DOHH2 (cell line): ENCODE measurements around the gene WNT3A.

Experiments used
- H3F3A ChIP-seq: fragments of 200-600 bp; sonication (generic), shearing (Covaris generic); 2 replicates; pipeline ENCODE4 v1.6.0; 2016; ENCODE audit warnings: antibody characterized with exemption, mild to moderate bottlenecking; ENCODE audit not compliant: control insufficient read depth, insufficient read depth
- H3K27ac ChIP-seq: fragments of 200-600 bp; sonication (generic); 2 replicates; pipeline ENCODE4 v1.5.1; 2014; ENCODE audit warnings: low read depth, mild to moderate bottlenecking, low read length, moderate library complexity
- H3K27me3 ChIP-seq: fragments of 200-600 bp; sonication (generic); 2 replicates; pipeline ENCODE4 v1.6.1; 2014; ENCODE audit warnings: mild to moderate bottlenecking, low read length, mixed read lengths; ENCODE audit not compliant: control insufficient read depth
- H3K36me3 ChIP-seq: fragments of 200-600 bp; sonication (generic); 2 replicates; pipeline ENCODE4 v1.6.1; 2014; ENCODE audit warnings: mild to moderate bottlenecking, low read length, moderate library complexity, mixed read lengths; ENCODE audit not compliant: control insufficient read depth
- H3K4me1 ChIP-seq: fragments of 200-600 bp; sonication (generic); 2 replicates; pipeline ENCODE4 v1.6.1; 2014; ENCODE audit warnings: mild to moderate bottlenecking, low read length, mixed read lengths; ENCODE audit not compliant: control insufficient read depth
- H3K4me2 ChIP-seq: fragments of 200-600 bp; sonication (generic); 2 replicates; pipeline ENCODE4 v1.6.0; 2014; ENCODE audit warnings: mild to moderate bottlenecking, low read length, moderate library complexity
- H3K4me3 ChIP-seq: fragments of 200-600 bp; sonication (generic); 2 replicates; pipeline ENCODE4 v1.5.1; 2014; ENCODE audit warnings: mild to moderate bottlenecking, low read length, mixed read lengths
- H3K79me2 ChIP-seq: fragments of 200-600 bp; sonication (generic); 2 replicates; pipeline ENCODE4 v1.6.1; 2014; ENCODE audit warnings: mild to moderate bottlenecking, low read length, mixed read lengths; ENCODE audit not compliant: control insufficient read depth
- H3K9me2 ChIP-seq: fragments of 200-600 bp; sonication (generic); replicated peaks from 2 replicates; pipeline ENCODE4 v1.6.1; 2014; ENCODE audit warnings: mild to moderate bottlenecking, low read length, mixed read lengths; ENCODE audit not compliant: control insufficient read depth
- H3K9me3 ChIP-seq: fragments of 200-600 bp; sonication (generic); 2 replicates; pipeline ENCODE4 v1.6.1; 2014; ENCODE audit warnings: antibody characterized with exemption, low read length, mixed read lengths; ENCODE audit not compliant: control insufficient read depth, insufficient read depth
- H4K20me1 ChIP-seq: fragments of 200-600 bp; sonication (generic); 2 replicates; pipeline ENCODE4 v1.6.0; 2014; ENCODE audit warnings: low read depth, mild to moderate bottlenecking, antibody characterized with exemption, low read length, moderate library complexity; ENCODE audit not compliant: control insufficient read depth, insufficient read depth
- EZH2phosphoT487 ChIP-seq: fragments of 200-600 bp; sonication (generic); IDR thresholded peaks from 2 replicates; pipeline ENCODE4 v1.6.1; 2017; ENCODE audit warnings: borderline replicate concordance, mild to moderate bottlenecking, antibody characterized with exemption, low read length, moderate library complexity, mixed read lengths
- TF ChIP-seq, protein P1 (sequence below): fragments of 200-600 bp; sonication (generic); IDR thresholded peaks from one replicate; pipeline ENCODE4 v1.5.1; 2014; ENCODE audit warnings: antibody characterized with exemption, mild to moderate bottlenecking, low read depth, low read length; ENCODE audit not compliant: poor library complexity, severe bottlenecking

Gene WNT3A

DNA sequence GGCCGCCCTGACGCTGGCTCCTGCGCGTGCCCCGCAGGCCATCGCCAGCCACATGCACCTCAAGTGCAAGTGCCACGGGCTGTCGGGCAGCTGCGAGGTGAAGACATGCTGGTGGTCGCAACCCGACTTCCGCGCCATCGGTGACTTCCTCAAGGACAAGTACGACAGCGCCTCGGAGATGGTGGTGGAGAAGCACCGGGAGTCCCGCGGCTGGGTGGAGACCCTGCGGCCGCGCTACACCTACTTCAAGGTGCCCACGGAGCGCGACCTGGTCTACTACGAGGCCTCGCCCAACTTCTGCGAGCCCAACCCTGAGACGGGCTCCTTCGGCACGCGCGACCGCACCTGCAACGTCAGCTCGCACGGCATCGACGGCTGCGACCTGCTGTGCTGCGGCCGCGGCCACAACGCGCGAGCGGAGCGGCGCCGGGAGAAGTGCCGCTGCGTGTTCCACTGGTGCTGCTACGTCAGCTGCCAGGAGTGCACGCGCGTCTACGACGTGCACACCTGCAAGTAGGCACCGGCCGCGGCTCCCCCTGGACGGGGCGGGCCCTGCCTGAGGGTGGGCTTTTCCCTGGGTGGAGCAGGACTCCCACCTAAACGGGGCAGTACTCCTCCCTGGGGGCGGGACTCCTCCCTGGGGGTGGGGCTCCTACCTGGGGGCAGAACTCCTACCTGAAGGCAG, 52.3 kb downstream of the WNT3A start:
- H3K27me3 ChIP-seq = peaks cover 11% of the 10 kb centered on the region; the same call in 1 of the 2 replicates
- H3K9me3 ChIP-seq = no peaks in the 10 kb centered on the region
- H4K20me1 ChIP-seq = no peaks in the 10 kb centered on the region
- no peaks in the 10 kb centered on the region for H3K79me2 ChIP-seq
- 0 out of 2 replicates have a peak, but pooled peaks cover 3% of the 10 kb centered on the region for H3K4me1 ChIP-seq
- H3K4me3 ChIP-seq = no peak overlapping the region
- no peak overlapping the region for H3K27ac ChIP-seq
- TF ChIP-seq, protein P1, sequence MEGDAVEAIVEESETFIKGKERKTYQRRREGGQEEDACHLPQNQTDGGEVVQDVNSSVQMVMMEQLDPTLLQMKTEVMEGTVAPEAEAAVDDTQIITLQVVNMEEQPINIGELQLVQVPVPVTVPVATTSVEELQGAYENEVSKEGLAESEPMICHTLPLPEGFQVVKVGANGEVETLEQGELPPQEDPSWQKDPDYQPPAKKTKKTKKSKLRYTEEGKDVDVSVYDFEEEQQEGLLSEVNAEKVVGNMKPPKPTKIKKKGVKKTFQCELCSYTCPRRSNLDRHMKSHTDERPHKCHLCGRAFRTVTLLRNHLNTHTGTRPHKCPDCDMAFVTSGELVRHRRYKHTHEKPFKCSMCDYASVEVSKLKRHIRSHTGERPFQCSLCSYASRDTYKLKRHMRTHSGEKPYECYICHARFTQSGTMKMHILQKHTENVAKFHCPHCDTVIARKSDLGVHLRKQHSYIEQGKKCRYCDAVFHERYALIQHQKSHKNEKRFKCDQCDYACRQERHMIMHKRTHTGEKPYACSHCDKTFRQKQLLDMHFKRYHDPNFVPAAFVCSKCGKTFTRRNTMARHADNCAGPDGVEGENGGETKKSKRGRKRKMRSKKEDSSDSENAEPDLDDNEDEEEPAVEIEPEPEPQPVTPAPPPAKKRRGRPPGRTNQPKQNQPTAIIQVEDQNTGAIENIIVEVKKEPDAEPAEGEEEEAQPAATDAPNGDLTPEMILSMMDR = no peak
- no peak for TF ChIP-seq EZH2phosphoT487
- no peaks in the 10 kb centered on the region for H3F3A ChIP-seq
- H3K4me2 ChIP-seq = no peak overlapping the region
- H3K36me3 ChIP-seq = no peaks in the 10 kb centered on the region
- no peaks in the 10 kb centered on the region for H3K9me2 ChIP-seq

DNA sequence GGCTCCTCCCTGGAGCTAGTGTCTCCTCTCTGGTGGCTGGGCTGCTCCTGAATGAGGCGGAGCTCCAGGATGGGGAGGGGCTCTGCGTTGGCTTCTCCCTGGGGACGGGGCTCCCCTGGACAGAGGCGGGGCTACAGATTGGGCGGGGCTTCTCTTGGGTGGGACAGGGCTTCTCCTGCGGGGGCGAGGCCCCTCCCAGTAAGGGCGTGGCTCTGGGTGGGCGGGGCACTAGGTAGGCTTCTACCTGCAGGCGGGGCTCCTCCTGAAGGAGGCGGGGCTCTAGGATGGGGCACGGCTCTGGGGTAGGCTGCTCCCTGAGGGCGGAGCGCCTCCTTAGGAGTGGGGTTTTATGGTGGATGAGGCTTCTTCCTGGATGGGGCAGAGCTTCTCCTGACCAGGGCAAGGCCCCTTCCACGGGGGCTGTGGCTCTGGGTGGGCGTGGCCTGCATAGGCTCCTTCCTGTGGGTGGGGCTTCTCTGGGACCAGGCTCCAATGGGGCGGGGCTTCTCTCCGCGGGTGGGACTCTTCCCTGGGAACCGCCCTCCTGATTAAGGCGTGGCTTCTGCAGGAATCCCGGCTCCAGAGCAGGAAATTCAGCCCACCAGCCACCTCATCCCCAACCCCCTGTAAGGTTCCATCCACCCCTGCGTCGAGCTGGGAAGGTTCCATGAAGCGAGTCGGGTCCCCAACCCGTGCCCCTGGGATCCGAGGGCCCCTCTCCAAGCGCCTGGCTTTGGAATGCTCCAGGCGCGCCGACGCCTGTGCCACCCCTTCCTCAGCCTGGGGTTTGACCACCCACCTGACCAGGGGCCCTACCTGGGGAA, 53.0 kb downstream of the WNT3A start:
- 0 out of 2 replicates have a peak, but pooled peaks cover 3% of the 10 kb centered on the region for H3K4me1 ChIP-seq
- H3K9me2 ChIP-seq = no peaks in the 10 kb centered on the region
- H3F3A ChIP-seq = no peaks in the 10 kb centered on the region
- peaks cover 11% of the 10 kb centered on the region; the same call in 1 of the 2 replicates for H3K27me3 ChIP-seq
- H3K36me3 ChIP-seq = no peaks in the 10 kb centered on the region
- H3K4me2 ChIP-seq = no peak overlapping the region
- H3K9me3 ChIP-seq = no peaks in the 10 kb centered on the region
- H3K79me2 ChIP-seq = no peaks in the 10 kb centered on the region
- H3K27ac ChIP-seq = no peak overlapping the region
- peak overlapping the region; percentile 15; the same call in 1 of the 2 replicates for H3K4me3 ChIP-seq
- no peak for TF ChIP-seq EZH2phosphoT487
- TF ChIP-seq, protein P1 = no peak
- H4K20me1 ChIP-seq = no peaks in the 10 kb centered on the region

- H4K20me1 ChIP-seq = no peaks in the 10 kb centered on the region
- no peak overlapping the region for H3K27ac ChIP-seq
- H3K4me3 ChIP-seq = no peak overlapping the region
- H3K36me3 ChIP-seq = no peaks in the 10 kb centered on the region
- H3K79me2 ChIP-seq = no peaks in the 10 kb centered on the region
- H3K9me3 ChIP-seq = no peaks in the 10 kb centered on the region
- 0 out of 2 replicates have a peak, but pooled peaks cover 3% of the 10 kb centered on the region for H3K4me1 ChIP-seq
- no peak overlapping the region for H3K4me2 ChIP-seq
- H3F3A ChIP-seq = no peaks in the 10 kb centered on the region
- H3K27me3 ChIP-seq = peaks cover 10% of the 10 kb centered on the region; the same call in 1 of the 2 replicates
- TF ChIP-seq EZH2phosphoT487 = no peak
- TF ChIP-seq, protein P1 = no peak
- H3K9me2 ChIP-seq = no peaks in the 10 kb centered on the region
Measured at GRCh38 chr1:228060458-228061190, 53.8 kb downstream of the WNT3A start.
